ENCODE data around the gene P2RY8. TPM values are rescaled to one million over a fixed set of nuclear protein-coding genes. Genes with fewer than 3 reads are reported as not detected.
"Not testable (repeated sequence)": the region's sequence is repeated elsewhere in the genome, so short reads cannot be mapped to it uniquely, and the experiment has no call there.

Gene P2RY8
- polyA plus RNA-seq, 3 donors = 1.1 to 1.8 (median 1.2) TPM

DNA sequence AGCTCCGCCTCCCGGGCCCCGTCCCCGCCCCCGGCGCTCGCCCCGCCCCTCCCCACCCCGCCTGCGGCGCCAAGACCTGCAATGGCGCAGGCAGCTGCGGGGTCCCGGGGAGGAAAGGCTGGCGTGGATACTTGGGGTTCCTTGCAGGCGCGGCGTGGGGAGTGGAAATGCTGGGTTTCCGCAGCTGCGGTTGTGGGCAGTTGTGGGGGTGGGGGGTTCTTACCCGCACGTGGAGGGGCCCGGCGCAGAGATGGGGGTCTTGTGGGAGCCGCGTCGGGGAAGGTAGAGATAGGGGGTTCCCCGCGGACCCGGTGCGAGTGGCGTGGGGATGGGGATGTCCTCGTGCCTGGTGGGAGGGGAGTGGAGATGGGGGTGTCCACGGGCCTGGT lies 83.6 kb downstream of the P2RY8 start:
- WGBS, 3 donors = 1% methylated on average over 23 to 34 of the region's 34 CpGs
- peak overlapping the region; percentile 72 for H3K27ac ChIP-seq (ENCODE audit: low read depth, low read length)

GRCh38 chrX:1452516-1453394 lies 84.2 kb downstream of the P2RY8 start, which contains the start of gene ASMTL:
TSS of gene ASMTL (minus strand) at chrX:1452909. CDS start at chrX:1452840, 69 bp downstream.
- 0% methylated on average over 72 to 76 of the region's 76 CpGs for WGBS, 3 donors
- H3K27ac ChIP-seq (ENCODE audit: low read depth, low read length) = peak within 1 kb of the TSS; percentile 72

DNA sequence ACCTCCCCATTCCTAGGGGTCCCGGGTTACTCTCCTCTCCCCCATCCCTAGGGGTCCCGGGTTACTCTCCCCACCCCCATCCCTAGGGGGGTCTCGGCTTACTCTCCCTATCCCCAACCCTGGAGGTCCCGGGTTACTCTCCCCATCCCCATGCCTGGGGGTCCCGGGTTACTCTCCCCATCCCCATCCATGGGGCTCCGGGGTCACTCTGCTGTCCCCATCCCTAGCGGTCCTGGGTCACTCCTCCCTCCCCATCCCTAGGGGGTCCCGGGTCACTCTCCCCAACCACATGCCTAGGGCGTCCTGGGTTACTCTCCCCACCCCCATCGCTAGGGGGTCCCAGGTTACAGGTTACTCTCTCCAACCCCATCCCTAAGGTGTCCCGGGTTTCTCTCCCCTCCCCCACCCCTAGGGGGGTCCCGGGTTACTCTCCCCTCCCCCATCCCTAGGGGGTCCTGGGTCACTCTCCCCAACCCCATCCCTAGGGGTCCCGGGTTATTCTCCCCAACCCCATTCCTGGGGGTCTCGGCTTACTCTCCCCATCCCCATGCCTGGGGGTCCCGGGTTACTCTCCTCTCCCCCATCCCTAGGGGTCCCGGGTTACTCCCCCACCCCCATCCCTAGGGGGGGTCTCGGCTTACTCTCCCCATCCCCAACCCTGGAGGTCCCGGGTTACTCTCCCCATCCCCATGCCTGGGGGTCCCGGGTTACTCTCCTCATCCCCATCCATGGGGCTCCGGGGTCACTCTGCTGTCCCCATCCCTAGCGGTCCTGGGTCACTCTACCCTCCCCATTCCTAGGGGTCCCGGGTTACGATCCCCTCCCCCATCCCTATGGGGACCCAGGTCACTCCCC lies 85.1 kb downstream of the P2RY8 start:
- H3K27ac ChIP-seq (ENCODE audit: low read depth, low read length) = no peak overlapping the region
- 23 to 32% (median 29%) methylated on average over 22 to 23 of the region's 23 CpGs for WGBS, 3 donors

DNA sequence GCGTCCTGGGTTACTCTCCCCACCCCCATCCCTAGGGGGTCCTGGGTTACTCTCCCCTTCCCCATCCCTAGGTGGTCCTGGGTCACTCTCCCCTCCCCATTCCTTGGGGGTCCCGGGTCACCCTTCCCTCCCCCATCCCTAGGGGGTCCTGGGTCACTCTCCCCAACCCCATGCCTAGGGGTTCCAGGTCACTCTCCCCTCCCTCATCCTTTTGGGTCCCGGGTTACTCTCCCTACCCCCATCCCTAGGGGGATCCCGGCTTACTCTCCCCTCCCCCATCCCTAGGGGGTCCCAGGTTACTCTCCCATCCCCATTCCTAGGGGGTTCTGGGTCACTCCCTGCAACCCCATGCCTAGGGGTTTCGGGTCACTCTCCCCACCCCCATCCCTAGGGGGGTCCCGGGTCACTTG lies 85.7 kb downstream of the P2RY8 start:
- H3K27ac ChIP-seq (ENCODE audit: low read depth, low read length) = no peak overlapping the region
- 87 to 90% (median 88%) methylated on average over 6 of the region's 6 CpGs for WGBS, 3 donors

DNA sequence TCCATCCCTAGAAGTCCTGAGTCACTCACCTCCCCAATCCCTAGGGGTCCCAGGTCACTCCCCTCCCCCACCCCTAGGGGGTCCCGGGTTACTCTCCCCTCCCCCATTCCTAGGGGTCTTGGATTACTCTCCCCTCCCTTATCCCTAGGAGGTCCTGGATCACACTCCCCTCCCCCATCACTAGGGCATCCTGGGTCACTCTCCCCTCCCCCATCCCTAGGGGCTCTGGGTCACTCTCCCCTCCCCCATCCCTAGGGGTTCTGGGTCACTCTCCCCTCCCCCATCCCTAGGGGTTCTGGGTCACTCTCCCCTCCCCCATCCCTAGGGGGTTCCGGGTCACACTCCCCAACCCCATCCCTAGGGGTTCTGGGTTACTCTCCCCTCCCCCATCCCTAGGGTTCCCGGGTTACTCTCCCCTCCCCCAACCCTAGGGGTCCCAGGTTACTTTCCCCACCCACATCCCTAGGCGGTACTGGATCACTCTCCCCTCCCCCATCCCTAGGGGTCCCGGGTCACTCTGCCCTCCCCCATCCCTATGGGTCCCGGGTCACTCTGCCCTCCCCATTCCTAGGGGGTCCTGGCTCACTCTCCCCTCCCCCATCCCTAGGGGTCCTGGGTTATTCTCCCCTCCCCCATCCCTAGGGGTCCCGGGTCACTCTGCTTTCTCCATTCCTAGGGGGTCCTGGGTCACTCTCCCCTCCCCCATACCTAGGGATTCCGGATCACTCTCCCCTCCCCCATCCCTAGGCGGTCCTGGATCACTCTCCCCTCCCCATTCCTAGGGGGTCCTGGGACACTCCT lies 86.4 kb downstream of the P2RY8 start:
- no peak overlapping the region for H3K27ac ChIP-seq (ENCODE audit: low read depth, low read length)
- WGBS, 3 donors = 80 to 87% (median 86%) methylated on average over 8 to 9 of the region's 9 CpGs

DNA sequence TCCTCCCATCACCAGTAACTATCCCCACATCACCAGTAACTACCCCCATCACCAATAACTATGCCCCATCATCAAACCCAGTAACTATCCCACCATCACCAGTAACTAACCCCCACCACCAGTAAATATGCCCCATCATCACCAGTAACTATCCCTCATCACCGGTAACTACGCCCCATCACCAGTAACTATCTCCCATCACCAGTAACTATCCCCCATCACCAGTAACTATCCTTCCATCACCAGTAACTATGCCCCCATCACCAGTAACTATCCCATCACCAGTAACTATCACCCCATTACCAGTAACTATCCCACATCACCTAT lies 87.2 kb downstream of the P2RY8 start:
- no peak overlapping the region for H3K27ac ChIP-seq (ENCODE audit: low read depth, low read length)
- WGBS, 3 donors = 98 to 100% (median 99%) methylated on average over 2 of the region's 2 CpGs

DNA sequence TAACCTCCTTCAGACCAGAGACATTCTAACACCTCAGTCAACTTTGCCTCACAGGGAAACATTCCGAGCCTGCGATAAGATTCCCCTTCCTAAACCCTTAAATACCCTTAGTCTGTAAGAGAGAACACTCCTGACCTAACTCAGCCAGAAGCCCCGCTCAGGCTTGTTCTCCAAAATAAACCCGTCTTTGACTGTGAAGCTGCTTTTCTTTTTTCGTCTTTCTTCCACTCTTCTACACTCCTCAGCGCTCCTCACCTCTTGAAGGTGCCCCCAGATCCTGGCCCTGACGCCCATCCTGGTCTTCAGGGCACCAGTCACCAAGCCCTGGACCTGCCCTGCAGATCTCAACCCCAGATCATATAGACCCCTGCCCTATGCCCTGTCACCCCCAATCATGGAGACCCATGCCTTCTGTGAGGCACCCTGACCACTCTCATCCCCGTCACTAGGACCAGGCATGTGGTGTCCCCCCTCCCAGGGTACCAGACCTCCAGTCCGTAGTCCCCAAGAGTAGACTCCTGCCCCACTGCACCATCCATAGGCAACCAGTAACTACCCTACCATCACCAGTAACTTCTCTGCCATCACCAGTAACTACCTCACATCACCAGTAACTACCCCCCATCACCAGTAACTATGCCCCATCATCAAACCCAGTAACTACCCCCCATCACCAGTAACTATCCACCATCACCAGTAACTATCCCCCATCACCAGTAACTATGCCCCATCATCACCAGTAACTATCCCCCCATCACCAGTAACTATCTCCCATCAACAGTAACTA lies 87.8 kb downstream of the P2RY8 start:
- no peak overlapping the region for H3K27ac ChIP-seq (ENCODE audit: low read depth, low read length)
- WGBS, 3 donors = 88 to 93% (median 92%) methylated on average over 9 of the region's 9 CpGs

DNA sequence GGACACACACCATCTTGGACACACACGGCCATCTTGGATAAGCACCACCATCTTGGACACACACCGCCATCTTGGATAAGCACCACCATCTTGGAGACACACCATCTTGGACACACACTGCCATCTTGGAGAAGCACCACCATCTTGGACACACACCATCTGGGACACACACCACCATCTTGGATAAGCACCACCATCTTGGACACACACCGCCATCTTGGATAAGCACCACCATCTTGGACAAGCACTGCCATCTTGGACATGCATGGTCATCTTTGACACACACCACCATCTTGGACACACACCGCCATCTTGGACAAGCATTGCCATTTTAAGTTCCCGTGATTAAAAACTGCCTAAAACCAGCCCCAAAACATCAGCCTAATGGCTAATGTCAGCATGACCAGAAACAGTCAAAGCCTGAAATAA lies 88.4 kb downstream of the P2RY8 start:
- WGBS, 3 donors = 97 to 99% (median 98%) methylated on average over 5 of the region's 5 CpGs

DNA sequence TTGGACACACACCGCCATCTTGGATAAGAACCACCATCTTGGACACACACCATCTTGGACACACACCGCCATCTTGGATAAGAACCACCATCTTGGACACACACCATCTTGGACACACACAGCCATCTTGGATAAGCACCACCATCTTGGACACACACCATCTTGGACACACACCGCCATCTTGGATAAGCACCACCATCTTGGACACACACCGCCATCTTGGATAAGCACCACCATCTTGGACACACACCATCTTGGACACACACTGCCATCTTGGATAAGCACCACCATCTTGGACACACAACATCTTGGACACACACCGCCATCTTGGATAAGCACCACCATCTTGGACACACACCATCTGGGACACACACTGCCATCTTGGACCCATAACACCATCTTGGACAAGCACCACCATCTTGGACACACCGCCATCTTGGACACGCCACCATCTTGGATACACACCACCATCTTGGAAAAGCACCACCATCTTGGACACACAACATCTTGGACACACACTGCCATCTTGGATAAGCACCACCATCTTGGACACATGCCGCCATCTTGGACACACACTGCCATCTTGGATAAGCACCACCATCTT lies 88.9 kb downstream of the P2RY8 start:
- H3K27ac ChIP-seq (ENCODE audit: low read depth, low read length) = not testable (repeated sequence)
- WGBS, 3 donors = 97 to 98% (median 98%) methylated on average over 8 of the region's 8 CpGs

More for the DNA sequence above, 88.4 kb downstream of the P2RY8 start:
- H3K27ac ChIP-seq (ENCODE audit: low read depth, low read length) = not testable (repeated sequence)

GRCh38 chrX:1446984-1447968 lies 89.7 kb downstream of the P2RY8 start:
- H3K27ac ChIP-seq (ENCODE audit: low read depth, low read length) = not testable (repeated sequence)
- 89 to 95% (median 90%) methylated on average over 13 of the region's 13 CpGs for WGBS, 3 donors

DNA sequence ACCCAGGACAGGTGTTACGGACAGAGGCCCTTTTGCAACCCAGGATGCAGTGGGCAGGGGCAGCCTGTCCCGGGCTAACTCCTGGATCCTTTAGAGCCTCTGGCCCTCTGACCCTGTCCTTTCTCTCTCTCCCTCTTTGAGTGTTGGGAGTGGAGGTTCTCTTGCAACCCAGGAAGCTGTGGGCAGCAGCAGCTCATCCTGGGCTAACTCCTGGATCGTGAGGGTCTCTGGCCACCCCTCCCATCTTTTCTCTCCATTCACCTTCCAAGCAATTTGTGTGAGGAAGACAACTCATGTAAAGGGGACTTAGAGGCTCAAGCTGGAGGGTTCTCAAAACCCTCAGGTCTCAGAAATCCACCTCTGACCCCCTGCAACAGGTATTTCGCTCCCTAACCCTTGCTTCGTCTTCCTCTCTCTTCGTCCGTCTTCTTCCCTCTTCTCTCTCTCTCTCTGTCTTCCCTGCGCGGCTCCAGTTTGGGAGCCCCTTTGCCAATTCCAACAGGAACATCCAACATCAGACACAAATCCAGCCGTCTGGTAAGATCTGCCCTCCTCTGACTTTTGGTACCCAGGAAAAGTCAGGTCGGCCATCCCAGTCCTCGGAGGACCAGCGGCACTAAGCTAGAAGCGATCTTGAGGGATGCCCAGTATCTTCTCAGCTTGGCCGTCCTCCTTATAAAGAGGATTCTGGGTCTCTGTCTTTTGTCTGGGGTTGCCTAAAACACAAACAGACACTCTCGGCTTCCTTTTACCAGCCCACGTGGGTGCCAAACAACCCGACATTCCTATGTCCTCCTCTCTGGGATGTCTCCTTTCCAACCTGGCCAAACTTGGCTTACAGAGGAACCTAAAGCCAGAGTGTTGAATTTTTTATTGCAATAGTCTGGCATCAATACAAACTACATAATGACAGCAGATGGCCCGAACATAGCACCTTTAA lies 92.2 kb downstream of the P2RY8 start:
- 94 to 98% (median 97%) methylated on average over 19 of the region's 19 CpGs for WGBS, 3 donors
- no peak overlapping the region for H3K27ac ChIP-seq (ENCODE audit: low read depth, low read length)

- H3K27ac ChIP-seq (ENCODE audit: low read depth, low read length) = no peak overlapping the region
- 85 to 90% (median 89%) methylated on average over 26 of the region's 26 CpGs for WGBS, 3 donors
These were observed 93.4 kb downstream of the P2RY8 start for GRCh38 chrX:1443496-1444075.

- WGBS, 3 donors = 89 to 90% (median 89%) methylated on average over 32 to 36 of the region's 38 CpGs
- H3K27ac ChIP-seq (ENCODE audit: low read depth, low read length) = no peak overlapping the region
These were observed 94.1 kb downstream of the P2RY8 start for GRCh38 chrX:1442724-1443367.

GRCh38 chrX:1442016-1442665 lies 94.8 kb downstream of the P2RY8 start:
- no peak overlapping the region for H3K27ac ChIP-seq (ENCODE audit: low read depth, low read length)
- 97 to 98% (median 98%) methylated on average over 18 of the region's 18 CpGs for WGBS, 3 donors
